Panc1 (cell line): ENCODE results near the gene NKAIN4.

Experiments
- SIN3A ChIP-seq: IDR thresholded peaks from 2 replicates; pipeline ENCODE4 v1.6.1; 2012; ENCODE audit warnings: low read depth, mild to moderate bottlenecking, low read length, moderate library complexity, borderline replicate concordance; ENCODE audit not compliant: insufficient read depth
- TF ChIP-seq, protein P1 (sequence below): fragments of 450-650 bp; IDR thresholded peaks from 2 replicates; pipeline ENCODE4 v1.5.1; 2017; ENCODE audit warnings: mild to moderate bottlenecking
- TF ChIP-seq, protein P2 (sequence below), 2 experiments: IDR thresholded peaks; 2 replicates each; pipeline ENCODE4 v1.6.1; 2011 to 2012; ENCODE audit warnings: low read depth in 2 of 2, control low read depth in 1 of 2, low read length in 1 of 2, mild to moderate bottlenecking in 1 of 2, moderate library complexity in 1 of 2; ENCODE audit not compliant: insufficient read depth in 1 of 2

DNA sequence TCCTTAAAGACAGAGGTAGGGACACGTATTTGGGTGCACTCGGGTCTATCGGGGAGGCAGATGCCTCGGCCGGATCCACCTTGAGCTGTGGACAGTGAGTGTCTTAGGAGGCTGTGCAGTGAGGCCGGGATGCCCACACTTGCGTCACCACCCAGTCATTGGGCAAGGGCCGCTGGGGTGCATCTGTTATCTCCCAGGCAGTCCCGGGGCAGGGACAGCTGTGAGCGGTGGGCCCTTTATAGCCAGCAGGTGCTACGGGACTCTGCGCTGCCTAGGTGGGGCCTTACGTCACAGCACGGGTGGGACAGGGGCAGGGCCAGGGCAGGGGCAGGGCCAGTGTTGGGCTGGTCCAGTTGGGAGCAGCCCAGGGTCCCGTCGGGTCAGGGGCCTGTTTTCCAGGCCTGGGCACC, 38.0 kb upstream of the NKAIN4 start:
- TF ChIP-seq, protein P1, sequence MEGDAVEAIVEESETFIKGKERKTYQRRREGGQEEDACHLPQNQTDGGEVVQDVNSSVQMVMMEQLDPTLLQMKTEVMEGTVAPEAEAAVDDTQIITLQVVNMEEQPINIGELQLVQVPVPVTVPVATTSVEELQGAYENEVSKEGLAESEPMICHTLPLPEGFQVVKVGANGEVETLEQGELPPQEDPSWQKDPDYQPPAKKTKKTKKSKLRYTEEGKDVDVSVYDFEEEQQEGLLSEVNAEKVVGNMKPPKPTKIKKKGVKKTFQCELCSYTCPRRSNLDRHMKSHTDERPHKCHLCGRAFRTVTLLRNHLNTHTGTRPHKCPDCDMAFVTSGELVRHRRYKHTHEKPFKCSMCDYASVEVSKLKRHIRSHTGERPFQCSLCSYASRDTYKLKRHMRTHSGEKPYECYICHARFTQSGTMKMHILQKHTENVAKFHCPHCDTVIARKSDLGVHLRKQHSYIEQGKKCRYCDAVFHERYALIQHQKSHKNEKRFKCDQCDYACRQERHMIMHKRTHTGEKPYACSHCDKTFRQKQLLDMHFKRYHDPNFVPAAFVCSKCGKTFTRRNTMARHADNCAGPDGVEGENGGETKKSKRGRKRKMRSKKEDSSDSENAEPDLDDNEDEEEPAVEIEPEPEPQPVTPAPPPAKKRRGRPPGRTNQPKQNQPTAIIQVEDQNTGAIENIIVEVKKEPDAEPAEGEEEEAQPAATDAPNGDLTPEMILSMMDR = no peak
- TF ChIP-seq, protein P2, sequence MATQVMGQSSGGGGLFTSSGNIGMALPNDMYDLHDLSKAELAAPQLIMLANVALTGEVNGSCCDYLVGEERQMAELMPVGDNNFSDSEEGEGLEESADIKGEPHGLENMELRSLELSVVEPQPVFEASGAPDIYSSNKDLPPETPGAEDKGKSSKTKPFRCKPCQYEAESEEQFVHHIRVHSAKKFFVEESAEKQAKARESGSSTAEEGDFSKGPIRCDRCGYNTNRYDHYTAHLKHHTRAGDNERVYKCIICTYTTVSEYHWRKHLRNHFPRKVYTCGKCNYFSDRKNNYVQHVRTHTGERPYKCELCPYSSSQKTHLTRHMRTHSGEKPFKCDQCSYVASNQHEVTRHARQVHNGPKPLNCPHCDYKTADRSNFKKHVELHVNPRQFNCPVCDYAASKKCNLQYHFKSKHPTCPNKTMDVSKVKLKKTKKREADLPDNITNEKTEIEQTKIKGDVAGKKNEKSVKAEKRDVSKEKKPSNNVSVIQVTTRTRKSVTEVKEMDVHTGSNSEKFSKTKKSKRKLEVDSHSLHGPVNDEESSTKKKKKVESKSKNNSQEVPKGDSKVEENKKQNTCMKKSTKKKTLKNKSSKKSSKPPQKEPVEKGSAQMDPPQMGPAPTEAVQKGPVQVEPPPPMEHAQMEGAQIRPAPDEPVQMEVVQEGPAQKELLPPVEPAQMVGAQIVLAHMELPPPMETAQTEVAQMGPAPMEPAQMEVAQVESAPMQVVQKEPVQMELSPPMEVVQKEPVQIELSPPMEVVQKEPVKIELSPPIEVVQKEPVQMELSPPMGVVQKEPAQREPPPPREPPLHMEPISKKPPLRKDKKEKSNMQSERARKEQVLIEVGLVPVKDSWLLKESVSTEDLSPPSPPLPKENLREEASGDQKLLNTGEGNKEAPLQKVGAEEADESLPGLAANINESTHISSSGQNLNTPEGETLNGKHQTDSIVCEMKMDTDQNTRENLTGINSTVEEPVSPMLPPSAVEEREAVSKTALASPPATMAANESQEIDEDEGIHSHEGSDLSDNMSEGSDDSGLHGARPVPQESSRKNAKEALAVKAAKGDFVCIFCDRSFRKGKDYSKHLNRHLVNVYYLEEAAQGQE (IDR thresholded peaks at IDR 0.05; ENCODE audit: insufficient read depth in 1 of 2, low read depth in 2 of 2, low read length in 1 of 2) = no peak
- no peak for TF ChIP-seq SIN3A
